H9 (cell line): Measurements from ENCODE around the gene WBP1. TPM values are rescaled to one million over a fixed set of nuclear protein-coding genes. Genes with fewer than 3 reads are reported as not detected.

Source experiments
- DNase-seq: peaks from one replicate; pipeline ENCODE4 v3.0.0-alpha.2; 2017
- H2AFZ ChIP-seq: one replicate; pipeline ENCODE4 v1.6.1; 2013; ENCODE audit warnings: mild to moderate bottlenecking, low read length, control low read depth, moderate library complexity
- H2AK5ac ChIP-seq: 2 replicates; pipeline ENCODE4 v1.6.1; 2013; ENCODE audit warnings: low read length, control low read depth, mixed read lengths; ENCODE audit not compliant: insufficient read length
- H2BK120ac ChIP-seq: one replicate; pipeline ENCODE4 v1.6.1; 2013; ENCODE audit warnings: low read depth, mild to moderate bottlenecking, low read length, control low read depth, inconsistent platforms; ENCODE audit not compliant: poor library complexity, severe bottlenecking
- H2BK12ac ChIP-seq: 2 replicates; pipeline ENCODE4 v1.6.1; 2013; ENCODE audit warnings: low read length, control low read depth, mixed read lengths, low read depth; ENCODE audit not compliant: insufficient read length
- H2BK15ac ChIP-seq: 2 replicates; pipeline ENCODE4 v1.6.1; 2013; ENCODE audit warnings: low read depth, low read length, control low read depth
- H2BK20ac ChIP-seq: one replicate; pipeline ENCODE4 v1.6.1; 2013; ENCODE audit warnings: low read depth, mild to moderate bottlenecking, low read length, control low read depth, inconsistent platforms; ENCODE audit not compliant: poor library complexity, severe bottlenecking
- H2BK5ac ChIP-seq: 2 replicates; pipeline ENCODE4 v1.6.1; 2013; ENCODE audit warnings: low read length, control low read depth, mixed read lengths; ENCODE audit not compliant: insufficient read length
- H3K14ac ChIP-seq: 2 replicates; pipeline ENCODE4 v1.6.1; 2013; ENCODE audit warnings: low read length, control low read depth; ENCODE audit not compliant: insufficient read depth
- H3K18ac ChIP-seq: 2 replicates; pipeline ENCODE4 v1.6.1; 2013; ENCODE audit warnings: low read depth, mild to moderate bottlenecking, mixed read lengths, low read length, control low read depth; ENCODE audit not compliant: insufficient read length
- H3K23ac ChIP-seq: 2 replicates; pipeline ENCODE4 v1.6.1; 2013; ENCODE audit warnings: low read length, control low read depth, mixed read lengths, low read depth; ENCODE audit not compliant: insufficient read length
- H3K23me2 ChIP-seq: 2 replicates; pipeline ENCODE4 v1.6.1; 2013; ENCODE audit warnings: low read depth, mild to moderate bottlenecking, mixed read lengths, low read length, control low read depth; ENCODE audit not compliant: insufficient read length, poor library complexity, severe bottlenecking
- H3K27ac ChIP-seq: 2 replicates; pipeline ENCODE4 v1.5.1; 2013; ENCODE audit warnings: low read length, control low read depth, mixed read lengths, low read depth; ENCODE audit not compliant: insufficient read length
- H3K27me3 ChIP-seq: 2 replicates; pipeline ENCODE4 v1.6.1; 2013; ENCODE audit warnings: low read length, control low read depth, inconsistent platforms; ENCODE audit not compliant: insufficient read depth
- H3K4ac ChIP-seq: 2 replicates; pipeline ENCODE4 v1.6.1; 2013; ENCODE audit warnings: low read depth, mild to moderate bottlenecking, control low read depth, inconsistent platforms, low read length, moderate library complexity
- H3K4me1 ChIP-seq: 2 replicates; pipeline ENCODE4 v1.6.1; 2013; ENCODE audit warnings: low read length, control low read depth, inconsistent platforms; ENCODE audit not compliant: insufficient read depth
- H3K4me2 ChIP-seq: 2 replicates; pipeline ENCODE4 v1.6.1; 2013; ENCODE audit warnings: low read length, control low read depth, mixed read lengths; ENCODE audit not compliant: insufficient read length, insufficient read depth
- H3K56ac ChIP-seq: 2 replicates; pipeline ENCODE4 v1.6.1; 2013; ENCODE audit warnings: low read depth, mild to moderate bottlenecking, mixed read lengths, low read length, control low read depth; ENCODE audit not compliant: insufficient read length
- H3K79me1 ChIP-seq: 2 replicates; pipeline ENCODE4 v1.6.1; 2013; ENCODE audit warnings: low read depth, mild to moderate bottlenecking, moderate library complexity, low read length, control low read depth, inconsistent platforms; ENCODE audit not compliant: insufficient read depth, poor library complexity, severe bottlenecking
- H3K79me2 ChIP-seq: 2 replicates; pipeline ENCODE4 v1.6.1; 2013; ENCODE audit warnings: low read length, control low read depth, inconsistent platforms; ENCODE audit not compliant: insufficient read depth
- H3K9ac ChIP-seq: 2 replicates; pipeline ENCODE4 v1.6.1; 2013; ENCODE audit warnings: low read length, control low read depth, mixed read lengths; ENCODE audit not compliant: insufficient read length; ENCODE audit errors: extremely low read depth
- H3K9me3 ChIP-seq: one replicate; pipeline ENCODE4 v1.6.1; 2013; ENCODE audit warnings: low read depth, low read length, inconsistent platforms; ENCODE audit not compliant: control insufficient read depth
- H3T11ph ChIP-seq: one replicate; pipeline ENCODE4 v1.6.1; 2013; ENCODE audit warnings: mild to moderate bottlenecking, low read length, control low read depth, inconsistent platforms
- H4K20me1 ChIP-seq: one replicate; pipeline ENCODE4 v1.6.1; 2013; ENCODE audit not compliant: control insufficient read depth, insufficient read length, insufficient read depth
- H4K5ac ChIP-seq: 2 replicates; pipeline ENCODE4 v1.6.1; 2013; ENCODE audit warnings: low read depth, mild to moderate bottlenecking, mixed read lengths, low read length, control low read depth; ENCODE audit not compliant: insufficient read length
- H4K8ac ChIP-seq: replicated peaks from 2 replicates; pipeline ENCODE4 v1.6.1; 2013; ENCODE audit warnings: low read length, control low read depth, mixed read lengths, low read depth; ENCODE audit not compliant: insufficient read length
- H4K91ac ChIP-seq: 2 replicates; pipeline ENCODE4 v1.6.1; 2013; ENCODE audit warnings: low read depth, mild to moderate bottlenecking, moderate library complexity, mixed read lengths, low read length, control low read depth; ENCODE audit not compliant: insufficient read length
- H3K27ac Mint-ChIP-seq, 3 experiments: 2 replicates in 2 of 3; 3 replicates in 1 of 3; pipeline ENCODE4 v1.8.0; 2020 to 2021; ENCODE audit warnings: mixed read lengths in 3 of 3, mild to moderate bottlenecking in 1 of 3, moderate library complexity in 1 of 3
- H3K27me3 Mint-ChIP-seq: 2 replicates; pipeline ENCODE4 v1.8.0; 2021; ENCODE audit warnings: low read depth, mild to moderate bottlenecking, moderate library complexity, mixed read lengths
- H3K36me3 Mint-ChIP-seq, 3 experiments: 2 replicates in 2 of 3; 3 replicates in 1 of 3; pipeline ENCODE4 v1.8.0; 2020 to 2021; ENCODE audit warnings: low read depth in 3 of 3, mixed read lengths in 3 of 3; ENCODE audit not compliant: insufficient read depth in 1 of 3
- H3K4me1 Mint-ChIP-seq, 2 experiments: 2 replicates each; pipeline ENCODE4 v1.8.0; 2020; ENCODE audit warnings: mixed read lengths in 2 of 2
- H3K4me3 Mint-ChIP-seq, 2 experiments: 2 replicates in 1 of 2; 3 replicates in 1 of 2; pipeline ENCODE4 v1.8.0; 2020 to 2021; ENCODE audit warnings: mild to moderate bottlenecking in 2 of 2, mixed read lengths in 2 of 2, moderate library complexity in 1 of 2
- H3K9me3 Mint-ChIP-seq, 2 experiments: 2 replicates in 1 of 2; 3 replicates in 1 of 2; pipeline ENCODE4 v1.8.0; 2020; ENCODE audit warnings: mild to moderate bottlenecking in 2 of 2, mixed read lengths in 2 of 2, moderate library complexity in 1 of 2
- CTCF ChIP-seq: fragments of 200-600 bp; sonication (generic); conservative IDR thresholded peaks from 3 replicates; pipeline ENCODE4 v1.8.0; 2021; ENCODE audit warnings: antibody characterized with exemption, mild to moderate bottlenecking
- WGBS: extraction: QIAGEN DNeasy Blood & Tissue Kit; methylation state at CpG from one replicate; pipeline ENCODE4 v1.1.7; 2013; ENCODE audit warnings: missing lambda C conversion rate, low lambda C conversion rate, mixed read lengths; ENCODE audit not compliant: insufficient read length; ENCODE audit errors: extremely low coverage; 5-methylcytosine and 5-hydroxymethylcytosine counted together
- total RNA-seq: library from RNA; stranded (reverse); gene quantifications from 2 replicates; pipeline ENCODE4 v1.2.1, GENCODE V29; 2021

Gene WBP1
- total RNA-seq, 1 experiment from 2014 or later, result 82.1 TPM

DNA sequence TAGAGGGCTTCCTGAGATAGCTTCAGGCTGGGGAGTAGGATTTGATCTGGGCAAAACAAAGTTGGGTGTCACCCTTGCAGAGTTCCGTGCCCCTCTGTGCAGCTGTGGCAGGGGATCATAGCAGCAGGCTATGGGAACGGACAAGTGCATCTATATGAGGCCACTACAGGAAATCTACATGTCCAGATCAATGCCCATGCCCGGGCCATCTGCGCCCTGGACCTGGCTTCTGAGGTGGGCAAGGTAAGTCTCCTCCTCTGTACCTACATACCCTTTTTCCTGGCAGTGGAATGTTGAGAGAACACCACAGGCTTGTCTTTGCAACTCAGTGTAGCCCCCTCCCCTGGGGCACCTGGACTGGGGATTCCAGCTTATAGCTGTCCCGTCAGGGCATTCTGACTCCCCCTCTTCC, 33.2 kb upstream of the WBP1 start:
- Histone ChIP-seq H2BK5ac (no peak overlapping the region), H3K18ac (no peak overlapping the region), H4K8ac (no peak overlapping the region), H3K23me2 (peaks cover 9% of the 10 kb centered on the region), H3K4ac (no peak overlapping the region), H2BK120ac (no peak overlapping the region), H3K27me3 (no peaks in the 10 kb centered on the region), H3K9ac (no peak overlapping the region), H4K20me1 (no peaks in the 10 kb centered on the region), H3K4me1 (no peaks in the 10 kb centered on the region), H4K91ac (no peak overlapping the region), H3K79me1 (no peaks in the 10 kb centered on the region), H3K56ac (no peak overlapping the region), H2BK20ac (no peak overlapping the region), H3T11ph (no peak overlapping the region), H3K23ac (no peak overlapping the region), H3K9me3 (no peaks in the 10 kb centered on the region), H2BK12ac (no peak overlapping the region), H3K79me2 (no peaks in the 10 kb centered on the region), H2AFZ (no peak overlapping the region), H2BK15ac (no peak overlapping the region), H3K14ac (no peak overlapping the region), H3K27ac (no peak overlapping the region), H3K4me2 (no peak overlapping the region), H4K5ac (no peak overlapping the region), H2AK5ac (no peak overlapping the region)
- Mint-ChIP-seq H3K27me3 (peaks cover 23% of the 10 kb centered on the region), H3K4me1 (peaks cover 11 to 14% of the 10 kb centered on the region in 2 experiments), H3K4me3 (no peak overlapping the region), H3K36me3 (peaks cover 28 to 61% (median 58%) of the 10 kb centered on the region in 3 experiments), H3K27ac (peak overlapping the region in 2 of 3 experiments; percentile 43 to 55; a peak in 2 of 7 replicates), H3K9me3 (no peaks in the 10 kb centered on the region; a peak in 2 of 5 replicates)
- DNase-seq, result no peak
- no CpG with 5 or more reads among the region's 5 CpGs for WGBS
- TF ChIP-seq CTCF, result no peak
